ENCODE data around the gene PLXDC2. TPM values are rescaled to one million over a fixed set of nuclear protein-coding genes. Genes with fewer than 3 reads are reported as not detected.

Gene PLXDC2
- total RNA-seq, 4 donors from 2014 or later: 21.2 to 43.2 (median 32.7) TPM

- no peaks in the 10 kb centered on the region for H3K36me3 ChIP-seq
- H3K4me1 ChIP-seq: no peaks in the 10 kb centered on the region
- H3K4me3 ChIP-seq: no peak overlapping the region
- no peak for DNase-seq
- TF ChIP-seq POLR2A (IDR thresholded peaks at IDR 0.05): no peak
- TF ChIP-seq, protein P1, sequence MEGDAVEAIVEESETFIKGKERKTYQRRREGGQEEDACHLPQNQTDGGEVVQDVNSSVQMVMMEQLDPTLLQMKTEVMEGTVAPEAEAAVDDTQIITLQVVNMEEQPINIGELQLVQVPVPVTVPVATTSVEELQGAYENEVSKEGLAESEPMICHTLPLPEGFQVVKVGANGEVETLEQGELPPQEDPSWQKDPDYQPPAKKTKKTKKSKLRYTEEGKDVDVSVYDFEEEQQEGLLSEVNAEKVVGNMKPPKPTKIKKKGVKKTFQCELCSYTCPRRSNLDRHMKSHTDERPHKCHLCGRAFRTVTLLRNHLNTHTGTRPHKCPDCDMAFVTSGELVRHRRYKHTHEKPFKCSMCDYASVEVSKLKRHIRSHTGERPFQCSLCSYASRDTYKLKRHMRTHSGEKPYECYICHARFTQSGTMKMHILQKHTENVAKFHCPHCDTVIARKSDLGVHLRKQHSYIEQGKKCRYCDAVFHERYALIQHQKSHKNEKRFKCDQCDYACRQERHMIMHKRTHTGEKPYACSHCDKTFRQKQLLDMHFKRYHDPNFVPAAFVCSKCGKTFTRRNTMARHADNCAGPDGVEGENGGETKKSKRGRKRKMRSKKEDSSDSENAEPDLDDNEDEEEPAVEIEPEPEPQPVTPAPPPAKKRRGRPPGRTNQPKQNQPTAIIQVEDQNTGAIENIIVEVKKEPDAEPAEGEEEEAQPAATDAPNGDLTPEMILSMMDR (IDR thresholded peaks at IDR 0.05): no peak
- H3K27ac ChIP-seq: no peak overlapping the region
- no peaks in the 10 kb centered on the region for H3K27me3 ChIP-seq
- no peaks in the 10 kb centered on the region for H3K9me3 ChIP-seq
These were observed 448.9 kb downstream of the PLXDC2 start for GRCh38 chr10:20265146-20265545.

GRCh38 chr10:20267734-20268133 lies 451.5 kb downstream of the PLXDC2 start:
- Histone ChIP-seq H3K9me3 (no peaks in the 10 kb centered on the region), H3K27ac (no peak overlapping the region), H3K27me3 (no peaks in the 10 kb centered on the region), H3K4me3 (no peak overlapping the region), H3K4me1 (no peaks in the 10 kb centered on the region), H3K36me3 (no peaks in the 10 kb centered on the region)
- TF ChIP-seq POLR2A (IDR thresholded peaks at IDR 0.05): no peak
- TF ChIP-seq, protein P1 (IDR thresholded peaks at IDR 0.05): no peak
- DNase-seq: no peak

DNA sequence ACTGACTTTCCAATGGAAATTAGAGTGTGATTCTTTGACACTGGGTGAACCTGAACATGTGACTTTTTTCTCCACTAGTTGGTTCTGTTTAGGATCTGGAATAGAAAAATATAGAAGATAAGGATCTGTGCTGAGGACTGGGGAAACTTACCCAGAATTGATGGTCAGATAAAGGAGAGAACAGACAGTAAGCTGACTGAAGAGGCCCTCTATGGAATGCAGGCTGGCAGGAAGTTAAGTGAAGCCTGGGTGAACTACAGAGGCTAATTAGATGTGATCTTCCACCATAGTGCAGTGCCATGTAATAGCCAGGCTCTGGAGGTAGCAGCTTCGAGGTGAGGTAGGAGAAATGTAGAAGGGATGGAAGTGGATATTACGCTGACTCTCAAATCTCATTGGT lies 455.3 kb downstream of the PLXDC2 start:
- no peak for DNase-seq
- no peaks in the 10 kb centered on the region for H3K9me3 ChIP-seq
- H3K36me3 ChIP-seq: no peaks in the 10 kb centered on the region
- H3K4me1 ChIP-seq: no peaks in the 10 kb centered on the region
- H3K27me3 ChIP-seq: no peaks in the 10 kb centered on the region
- H3K27ac ChIP-seq: no peak overlapping the region
- no peak overlapping the region for H3K4me3 ChIP-seq
- TF ChIP-seq, protein P1 (IDR thresholded peaks at IDR 0.05): no peak
- no peak for TF ChIP-seq POLR2A (IDR thresholded peaks at IDR 0.05)

- H3K4me1 ChIP-seq: no peaks in the 10 kb centered on the region
- no peaks in the 10 kb centered on the region for H3K36me3 ChIP-seq
- no peaks in the 10 kb centered on the region for H3K27me3 ChIP-seq
- no peak overlapping the region for H3K4me3 ChIP-seq
- DNase-seq: no peak
- H3K9me3 ChIP-seq: no peaks in the 10 kb centered on the region
- H3K27ac ChIP-seq: no peak overlapping the region
- no peak for TF ChIP-seq POLR2A (IDR thresholded peaks at IDR 0.05)
- TF ChIP-seq, protein P1 (IDR thresholded peaks at IDR 0.05): no peak
These were observed 456.4 kb downstream of the PLXDC2 start for GRCh38 chr10:20272608-20273007.

GRCh38 chr10:20274571-20274970 lies 458.3 kb downstream of the PLXDC2 start:
- H3K9me3 ChIP-seq: no peaks in the 10 kb centered on the region
- no peak overlapping the region for H3K27ac ChIP-seq
- no peak overlapping the region for H3K4me3 ChIP-seq
- no peaks in the 10 kb centered on the region for H3K4me1 ChIP-seq
- no peak for TF ChIP-seq POLR2A (IDR thresholded peaks at IDR 0.05)
- TF ChIP-seq, protein P1 (IDR thresholded peaks at IDR 0.05): no peak
- no peaks in the 10 kb centered on the region for H3K27me3 ChIP-seq
- peaks cover 0 to 1% (median 0%) of the 10 kb centered on the region in 3 donors for H3K36me3 ChIP-seq
- DNase-seq: no peak

Data from Peyer's patch (tissue), 4 donors.